NCI-H2081 treated with DMSO at 0.1 percent for 48 hours (cell line): Measurements from ENCODE around the gene RASIP1.
"Not testable (repeated sequence)": the region's sequence is repeated elsewhere in the genome, so short reads cannot be mapped to it uniquely, and the experiment has no call there.

Experiments
- DNase-seq: peaks from one replicate; lab custom pipeline; 2025; lab: John Stamatoyannopoulos, UW

RASIP1 gene, protein sequence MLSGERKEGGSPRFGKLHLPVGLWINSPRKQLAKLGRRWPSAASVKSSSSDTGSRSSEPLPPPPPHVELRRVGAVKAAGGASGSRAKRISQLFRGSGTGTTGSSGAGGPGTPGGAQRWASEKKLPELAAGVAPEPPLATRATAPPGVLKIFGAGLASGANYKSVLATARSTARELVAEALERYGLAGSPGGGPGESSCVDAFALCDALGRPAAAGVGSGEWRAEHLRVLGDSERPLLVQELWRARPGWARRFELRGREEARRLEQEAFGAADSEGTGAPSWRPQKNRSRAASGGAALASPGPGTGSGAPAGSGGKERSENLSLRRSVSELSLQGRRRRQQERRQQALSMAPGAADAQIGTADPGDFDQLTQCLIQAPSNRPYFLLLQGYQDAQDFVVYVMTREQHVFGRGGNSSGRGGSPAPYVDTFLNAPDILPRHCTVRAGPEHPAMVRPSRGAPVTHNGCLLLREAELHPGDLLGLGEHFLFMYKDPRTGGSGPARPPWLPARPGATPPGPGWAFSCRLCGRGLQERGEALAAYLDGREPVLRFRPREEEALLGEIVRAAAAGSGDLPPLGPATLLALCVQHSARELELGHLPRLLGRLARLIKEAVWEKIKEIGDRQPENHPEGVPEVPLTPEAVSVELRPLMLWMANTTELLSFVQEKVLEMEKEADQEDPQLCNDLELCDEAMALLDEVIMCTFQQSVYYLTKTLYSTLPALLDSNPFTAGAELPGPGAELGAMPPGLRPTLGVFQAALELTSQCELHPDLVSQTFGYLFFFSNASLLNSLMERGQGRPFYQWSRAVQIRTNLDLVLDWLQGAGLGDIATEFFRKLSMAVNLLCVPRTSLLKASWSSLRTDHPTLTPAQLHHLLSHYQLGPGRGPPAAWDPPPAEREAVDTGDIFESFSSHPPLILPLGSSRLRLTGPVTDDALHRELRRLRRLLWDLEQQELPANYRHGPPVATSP

DNA sequence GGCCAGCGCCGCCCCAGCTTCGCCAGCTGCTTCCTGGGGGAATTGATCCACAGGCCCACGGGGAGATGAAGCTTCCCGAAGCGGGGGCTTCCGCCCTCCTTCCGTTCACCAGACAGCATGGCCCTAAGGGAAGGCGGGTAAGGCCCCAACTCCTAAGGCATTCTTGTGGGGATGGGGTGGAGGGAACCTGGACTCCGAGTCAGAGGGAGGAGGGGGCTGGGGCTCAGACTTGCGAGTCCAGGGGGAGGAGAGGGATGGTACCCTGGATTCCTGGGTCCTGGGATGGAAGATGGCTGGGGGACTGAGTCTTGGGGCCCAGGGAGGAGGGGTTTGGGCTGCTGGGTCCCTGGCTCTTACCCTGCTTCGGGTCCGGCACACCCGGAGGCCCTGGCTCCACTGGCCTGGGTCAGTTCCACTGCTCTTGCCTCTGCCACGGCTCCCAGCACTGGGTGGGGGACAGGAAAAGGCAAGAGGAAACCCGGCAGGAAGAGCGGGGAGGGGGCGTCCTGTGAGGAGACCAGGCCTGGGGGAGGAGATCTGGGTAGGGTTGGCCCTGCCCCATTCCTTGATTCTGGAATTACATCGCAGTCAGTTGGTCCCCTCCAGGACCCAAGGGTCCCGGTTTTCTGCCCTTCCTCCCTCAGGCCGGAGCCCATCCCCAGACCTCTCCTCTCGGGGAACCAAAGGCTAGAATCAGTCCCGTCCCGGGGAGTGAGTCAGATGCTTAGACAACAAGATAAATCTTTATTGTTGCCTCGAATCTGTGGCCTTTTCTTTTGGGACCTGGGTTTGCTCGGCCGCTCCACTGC, at the start of gene RASIP1:
Gene RASIP1, minus strand, starts transcription at position 447 of the 809 bp plus-strand sequence. Its CDS starts 328 bp downstream, at position 119.
- DNase-seq: no peak

DNA sequence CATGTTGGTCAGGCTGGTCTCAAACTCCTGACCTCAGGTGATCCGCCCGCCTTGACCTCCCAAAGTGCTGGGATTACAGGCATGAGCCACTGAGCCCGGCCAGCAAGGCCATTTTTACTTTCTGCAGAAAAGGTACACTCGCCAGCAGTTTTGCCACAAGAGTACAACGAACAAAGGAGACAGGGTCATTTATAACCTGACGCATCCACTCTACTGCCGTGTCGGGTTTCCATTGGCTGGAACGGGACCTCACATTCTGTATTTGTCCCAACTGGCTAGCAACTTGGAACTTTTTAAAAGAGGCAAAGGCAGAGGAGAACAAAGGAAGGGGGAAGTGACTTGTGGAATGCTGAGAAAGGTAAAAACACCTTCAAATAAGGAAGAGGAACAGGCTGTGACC, 46.9 kb upstream of the RASIP1 start:
- DNase-seq: not testable (repeated sequence)

GRCh38 chr19:48786422-48786821, 46.0 kb upstream of the RASIP1 start:
- DNase-seq: not testable (repeated sequence)

- no peak for DNase-seq
Observed at GRCh38 chr19:48784527-48784926, 44.1 kb upstream of the RASIP1 start.

DNA sequence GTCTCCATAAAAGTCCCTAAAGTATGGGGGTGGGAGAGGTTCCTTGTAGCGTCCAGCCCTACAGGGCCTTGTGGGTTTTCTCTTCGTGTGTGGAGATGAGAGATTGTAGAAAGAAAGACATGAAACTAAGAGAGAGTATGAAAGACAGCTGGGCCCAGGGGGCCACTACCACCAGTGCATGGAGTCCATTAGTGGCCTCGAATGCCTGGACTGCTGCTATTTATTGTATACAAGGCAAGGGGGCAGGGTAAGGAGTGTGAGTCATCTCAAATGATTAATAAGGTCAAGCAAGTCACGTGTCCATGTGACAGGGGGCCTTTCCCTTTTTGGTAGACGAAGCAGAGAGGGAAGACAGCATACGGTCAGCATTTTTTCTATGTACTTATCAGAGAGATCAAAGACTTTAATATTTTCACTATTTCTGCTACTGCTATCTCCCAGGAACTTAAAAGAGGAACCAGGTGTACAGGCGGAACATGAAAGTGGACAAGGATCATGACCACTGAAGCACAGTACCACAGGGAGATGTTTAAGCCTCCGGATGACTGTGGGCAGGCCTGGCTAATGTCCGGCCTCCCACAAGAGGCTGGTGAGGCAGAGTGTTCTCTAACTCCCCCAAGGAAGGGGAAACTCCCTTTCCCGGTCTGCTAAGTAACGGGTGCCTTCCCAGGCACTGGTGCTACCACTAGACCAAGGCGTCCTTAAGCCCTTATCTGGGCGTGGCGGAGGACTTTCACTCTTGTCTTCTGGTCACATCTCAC, 40.4 kb upstream of the RASIP1 start:
- DNase-seq: no peak

GRCh38 chr19:48779636-48780035, 39.2 kb upstream of the RASIP1 start:
- DNase-seq: no peak

DNA sequence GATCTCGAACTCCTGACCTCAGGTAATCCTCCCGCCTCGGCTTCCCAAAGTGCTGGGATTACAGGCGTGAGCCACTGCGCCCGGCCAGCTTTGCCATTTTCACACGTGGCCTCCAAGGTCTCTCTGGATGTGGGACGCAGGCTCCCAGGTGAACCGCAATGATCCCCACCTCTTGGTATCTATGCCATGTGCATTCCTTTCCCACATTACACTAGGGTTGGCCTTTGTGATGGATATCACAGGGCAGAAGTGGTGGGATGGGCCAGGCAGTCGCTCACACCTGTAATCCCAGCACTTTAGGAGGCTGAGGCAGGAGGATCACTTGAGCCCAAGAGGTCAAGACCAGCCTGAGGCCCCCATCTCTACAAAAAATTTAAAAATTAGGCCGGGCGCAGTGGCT, 37.3 kb upstream of the RASIP1 start:
- DNase-seq: no peak

- no peak for DNase-seq
Observed at GRCh38 chr19:48777139-48777538, 36.7 kb upstream of the RASIP1 start.

GRCh38 chr19:48772503-48772953, 32.1 kb upstream of the RASIP1 start:
- DNase-seq: no peak

GRCh38 chr19:48770734-48771472, 30.5 kb upstream of the RASIP1 start:
- no peak for DNase-seq

DNA sequence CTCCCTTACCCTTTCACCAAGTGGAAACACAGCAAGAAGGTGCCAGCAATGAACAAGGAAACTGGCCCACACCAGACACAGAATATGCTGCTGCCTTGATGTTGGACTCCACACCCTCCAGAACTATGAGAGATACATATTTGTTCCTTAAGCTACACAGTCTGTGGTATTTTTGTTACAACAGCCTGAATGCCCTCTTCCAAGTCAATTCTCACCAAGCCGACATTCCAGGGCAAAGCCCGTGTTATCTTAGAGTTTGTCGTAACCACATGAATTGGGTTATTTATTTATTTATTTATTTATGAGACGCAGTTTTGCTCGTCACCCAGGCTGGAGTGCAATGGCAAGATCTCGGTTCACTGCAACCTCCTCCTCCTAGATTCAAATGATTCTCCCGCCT, 29.9 kb upstream of the RASIP1 start:
- DNase-seq: no peak

- no peak for DNase-seq
Observed at GRCh38 chr19:48768994-48769713, 28.7 kb upstream of the RASIP1 start.

DNA sequence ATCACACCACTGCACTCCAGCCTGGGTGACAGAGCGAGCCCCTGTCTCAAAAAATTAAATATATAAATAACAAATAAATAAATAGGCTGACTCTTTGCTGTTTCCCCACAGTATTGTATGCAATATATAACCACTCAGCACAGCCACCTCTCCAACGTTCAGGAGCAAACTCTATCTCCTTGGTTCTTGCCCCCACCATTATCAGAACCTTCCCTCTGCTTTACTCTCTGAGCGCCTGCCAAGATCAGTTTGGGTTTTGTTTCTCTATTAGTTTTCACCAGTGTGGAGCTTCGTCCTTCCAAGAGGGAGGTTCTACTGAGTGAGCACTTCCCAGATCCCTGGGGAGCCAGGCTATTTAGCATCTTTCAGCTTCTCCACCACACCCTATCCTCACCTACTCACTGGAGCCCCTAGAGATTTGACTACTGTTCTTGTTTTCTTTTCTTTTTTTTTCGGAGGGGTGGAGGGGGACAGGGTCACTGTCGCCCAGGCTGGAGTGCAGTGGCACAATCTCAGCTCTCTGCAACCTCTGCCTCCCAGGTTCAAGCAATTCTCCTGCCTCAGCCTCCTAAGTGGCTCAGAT, 27.9 kb upstream of the RASIP1 start:
- DNase-seq: not testable (repeated sequence)

DNA sequence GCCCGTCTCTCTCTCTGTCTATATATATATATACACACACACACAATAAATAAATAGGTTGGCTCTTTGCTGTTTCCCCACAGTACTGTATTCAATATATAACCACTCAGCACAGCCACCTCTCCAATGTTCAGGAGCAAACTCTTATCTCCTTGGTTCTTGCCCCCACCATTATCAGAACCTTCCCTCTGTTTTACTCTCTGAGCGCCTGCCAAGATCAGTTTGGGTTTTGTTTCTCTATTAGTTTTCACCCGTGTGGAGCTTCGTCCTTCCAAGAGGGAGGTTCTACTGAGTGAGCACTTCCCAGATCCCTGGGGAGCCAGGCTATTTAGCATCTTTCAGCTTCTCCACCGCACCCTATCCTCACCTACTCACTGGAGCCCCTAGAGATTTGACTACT, 25.4 kb upstream of the RASIP1 start:
- not testable (repeated sequence) for DNase-seq

DNA sequence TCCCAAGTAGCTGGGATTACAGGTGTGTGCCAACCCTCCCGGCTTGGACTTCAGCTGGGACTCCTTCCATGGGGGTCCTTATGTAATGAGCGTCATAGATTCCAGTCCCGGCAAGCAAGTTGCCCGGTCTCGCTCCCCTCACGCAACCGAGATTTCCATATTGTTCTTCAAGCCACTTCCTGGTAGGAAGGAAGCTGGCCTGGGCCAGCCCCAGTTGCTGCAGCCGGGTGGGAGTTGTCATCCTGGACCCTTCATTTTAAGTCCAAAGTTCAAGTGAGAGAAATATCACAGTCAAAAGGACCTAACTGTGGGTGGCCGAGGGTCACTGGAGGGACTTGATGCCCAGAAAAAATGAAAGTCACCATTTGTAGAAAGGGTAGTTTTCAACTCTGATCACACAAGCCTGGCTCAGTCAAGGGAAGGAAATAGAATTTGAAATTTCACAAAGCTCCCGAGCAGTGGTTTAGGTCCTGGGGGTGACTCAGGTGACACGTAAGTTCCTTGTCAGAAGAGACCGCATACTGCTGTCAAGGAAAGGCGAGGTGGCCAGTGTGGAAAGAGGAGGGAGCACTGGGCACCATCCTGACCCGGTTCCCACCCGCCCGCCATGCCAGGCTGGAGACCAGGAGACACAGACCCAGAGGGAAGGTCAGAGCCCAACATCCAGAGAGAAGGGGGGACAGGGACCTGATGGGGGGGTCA, 20.2 kb upstream of the RASIP1 start:
- DNase-seq: no peak

DNA sequence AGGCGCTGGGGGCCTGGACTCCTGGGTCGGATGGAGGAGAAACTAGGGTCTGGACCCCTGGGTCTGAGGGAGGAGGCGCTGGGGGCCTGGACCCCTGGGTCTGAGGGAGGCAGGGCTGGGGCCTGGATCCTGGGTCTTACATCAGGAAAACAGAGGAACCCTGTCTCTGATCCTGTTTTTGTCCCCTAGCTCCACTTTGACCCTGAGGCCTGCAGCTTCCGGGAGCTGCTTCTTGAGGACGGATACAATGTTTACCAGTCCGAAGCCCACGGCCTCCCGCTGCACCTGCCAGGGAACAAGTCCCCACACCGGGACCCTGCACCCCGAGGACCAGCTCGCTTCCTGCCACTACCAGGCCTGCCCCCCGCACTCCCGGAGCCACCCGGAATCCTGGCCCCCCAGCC, 17.3 kb upstream of the RASIP1 start:
- DNase-seq: no peak

DNA sequence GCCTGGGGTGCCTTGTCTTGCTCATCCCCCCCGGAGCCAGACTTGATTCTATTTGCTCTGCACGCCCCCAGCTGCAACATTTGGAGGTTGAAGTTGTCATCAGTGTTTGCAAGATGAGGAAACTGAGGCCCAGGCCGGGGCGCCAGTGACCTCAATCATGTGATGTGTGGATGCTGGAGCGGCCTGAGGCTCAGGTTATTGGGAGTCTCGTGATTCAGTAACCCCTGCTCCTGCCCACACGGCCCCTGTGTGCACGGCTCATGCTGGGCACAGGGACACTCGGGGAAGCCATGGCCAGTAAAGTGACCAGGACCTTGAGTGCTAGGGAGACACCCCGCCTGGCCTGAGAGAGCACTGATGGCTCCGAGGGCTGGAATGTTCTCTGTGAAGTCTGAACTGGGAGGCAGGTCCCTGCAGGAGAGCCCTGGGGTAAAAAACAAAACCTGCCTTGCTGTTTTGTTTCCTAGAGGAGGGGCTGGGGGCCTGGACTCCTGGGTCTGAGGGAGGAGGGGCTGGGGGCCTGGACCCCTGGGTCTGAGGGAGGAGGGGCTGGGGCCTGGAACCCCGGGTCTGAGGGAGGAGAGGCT, 16.8 kb upstream of the RASIP1 start:
- no peak for DNase-seq

GRCh38 chr19:48756686-48757085, 16.3 kb upstream of the RASIP1 start:
- no peak for DNase-seq
